ENCODE data around the gene ARHGEF4. TPM values are rescaled to one million over a fixed set of nuclear protein-coding genes. Genes with fewer than 3 reads are reported as not detected.

Gene ARHGEF4
- total RNA-seq, 1 donor from 2014 or later = 9.3 TPM

- Histone ChIP-seq H3K36me3 (ENCODE audit: control insufficient read depth, insufficient read depth, low read length) (no peaks in the 10 kb centered on the region), H3K4me3 (ENCODE audit: low read depth, low read length) (no peak overlapping the region), H3K27me3 (ENCODE audit: control insufficient read depth, insufficient read depth, low read length) (peaks cover 52% of the 10 kb centered on the region)
- no peak for DNase-seq (ENCODE audit: low read depth)
- TF ChIP-seq, protein P1, sequence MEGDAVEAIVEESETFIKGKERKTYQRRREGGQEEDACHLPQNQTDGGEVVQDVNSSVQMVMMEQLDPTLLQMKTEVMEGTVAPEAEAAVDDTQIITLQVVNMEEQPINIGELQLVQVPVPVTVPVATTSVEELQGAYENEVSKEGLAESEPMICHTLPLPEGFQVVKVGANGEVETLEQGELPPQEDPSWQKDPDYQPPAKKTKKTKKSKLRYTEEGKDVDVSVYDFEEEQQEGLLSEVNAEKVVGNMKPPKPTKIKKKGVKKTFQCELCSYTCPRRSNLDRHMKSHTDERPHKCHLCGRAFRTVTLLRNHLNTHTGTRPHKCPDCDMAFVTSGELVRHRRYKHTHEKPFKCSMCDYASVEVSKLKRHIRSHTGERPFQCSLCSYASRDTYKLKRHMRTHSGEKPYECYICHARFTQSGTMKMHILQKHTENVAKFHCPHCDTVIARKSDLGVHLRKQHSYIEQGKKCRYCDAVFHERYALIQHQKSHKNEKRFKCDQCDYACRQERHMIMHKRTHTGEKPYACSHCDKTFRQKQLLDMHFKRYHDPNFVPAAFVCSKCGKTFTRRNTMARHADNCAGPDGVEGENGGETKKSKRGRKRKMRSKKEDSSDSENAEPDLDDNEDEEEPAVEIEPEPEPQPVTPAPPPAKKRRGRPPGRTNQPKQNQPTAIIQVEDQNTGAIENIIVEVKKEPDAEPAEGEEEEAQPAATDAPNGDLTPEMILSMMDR (IDR thresholded peaks at IDR 0.05; ENCODE audit: insufficient read depth, low read length, poor library complexity, severe bottlenecking) = no peak
Measured at GRCh38 chr2:131032393-131032836, 195.7 kb downstream of the ARHGEF4 start.

DNA sequence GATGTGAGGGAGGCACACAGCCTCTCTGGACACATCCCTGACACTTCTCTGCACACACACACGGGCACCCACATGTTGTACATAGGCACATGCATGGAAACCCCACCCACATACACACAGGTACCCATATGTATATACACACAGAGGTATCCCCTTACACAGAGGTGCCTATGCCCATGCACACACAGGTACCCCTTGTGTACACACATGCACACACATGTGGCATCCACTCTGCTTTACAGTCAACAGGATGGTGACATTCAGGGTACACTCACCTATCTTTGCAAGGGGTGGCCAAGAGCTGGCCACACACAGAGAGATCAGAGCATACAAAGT, 197.0 kb downstream of the ARHGEF4 start:
- DNase-seq (ENCODE audit: low read depth) = no peak
- TF ChIP-seq, protein P1 (IDR thresholded peaks at IDR 0.05; ENCODE audit: insufficient read depth, low read length, poor library complexity, severe bottlenecking) = no peak
- Histone ChIP-seq H3K36me3 (ENCODE audit: control insufficient read depth, insufficient read depth, low read length) (no peaks in the 10 kb centered on the region), H3K27me3 (ENCODE audit: control insufficient read depth, insufficient read depth, low read length) (peaks cover 64% of the 10 kb centered on the region), H3K4me3 (ENCODE audit: low read depth, low read length) (no peak overlapping the region)

GRCh38 chr2:131034122-131035051, 197.7 kb downstream of the ARHGEF4 start:
- TF ChIP-seq, protein P1 (IDR thresholded peaks at IDR 0.05; ENCODE audit: insufficient read depth, low read length, poor library complexity, severe bottlenecking) = no peak
- Histone ChIP-seq H3K4me3 (ENCODE audit: low read depth, low read length) (peak overlapping the region; percentile 10), H3K27me3 (ENCODE audit: control insufficient read depth, insufficient read depth, low read length) (peaks cover 70% of the 10 kb centered on the region), H3K36me3 (ENCODE audit: control insufficient read depth, insufficient read depth, low read length) (no peaks in the 10 kb centered on the region)
- DNase-seq (ENCODE audit: low read depth) = no peak

DNA sequence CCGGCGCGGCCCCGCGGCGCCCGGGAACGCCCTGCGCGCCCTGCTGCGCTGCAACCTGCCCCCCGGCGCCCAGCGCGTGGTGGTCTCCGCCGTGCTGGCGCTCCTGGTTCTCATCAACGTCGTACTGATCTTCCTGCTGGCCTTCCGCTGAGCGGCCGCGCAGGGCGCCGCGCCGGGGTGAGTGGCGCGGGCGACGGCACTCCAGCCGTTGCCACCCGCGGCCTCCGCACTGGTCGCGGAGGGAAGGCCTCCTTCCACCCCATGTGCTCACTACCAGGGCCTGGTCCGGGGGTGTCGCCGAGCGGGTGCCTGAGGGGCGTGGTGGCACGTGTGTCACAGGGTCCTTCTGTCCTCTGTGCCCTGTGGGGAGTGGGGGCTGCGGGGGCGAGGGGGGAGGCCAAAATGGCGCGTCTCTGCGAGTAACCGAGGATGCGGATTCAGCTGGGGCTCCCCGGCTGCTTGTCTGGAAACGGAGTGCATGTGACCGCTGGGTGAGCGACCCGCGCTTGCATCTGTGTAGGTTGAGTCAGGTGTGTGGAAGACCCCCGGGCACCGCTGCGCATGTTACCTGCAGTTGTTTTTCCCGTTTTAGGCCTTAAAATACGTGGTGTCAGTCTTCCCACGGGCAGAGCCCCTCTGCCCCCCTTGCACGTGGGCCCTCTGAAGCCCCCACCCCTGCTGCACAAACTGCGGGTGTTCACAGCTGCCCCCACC, 198.6 kb downstream of the ARHGEF4 start:
- H3K4me3 ChIP-seq (ENCODE audit: low read depth, low read length) = peak overlapping the region; percentile 16
- no peak for DNase-seq (ENCODE audit: low read depth)
- H3K27me3 ChIP-seq (ENCODE audit: control insufficient read depth, insufficient read depth, low read length) = peaks cover 78% of the 10 kb centered on the region
- no peaks in the 10 kb centered on the region for H3K36me3 ChIP-seq (ENCODE audit: control insufficient read depth, insufficient read depth, low read length)
- TF ChIP-seq, protein P1 (IDR thresholded peaks at IDR 0.05; ENCODE audit: insufficient read depth, low read length, poor library complexity, severe bottlenecking) = no peak

- no peak for DNase-seq (ENCODE audit: low read depth)
- Histone ChIP-seq H3K27me3 (ENCODE audit: control insufficient read depth, insufficient read depth, low read length) (peaks cover 80% of the 10 kb centered on the region), H3K36me3 (ENCODE audit: control insufficient read depth, insufficient read depth, low read length) (no peaks in the 10 kb centered on the region), H3K4me3 (ENCODE audit: low read depth, low read length) (no peak overlapping the region)
- TF ChIP-seq, protein P1 (IDR thresholded peaks at IDR 0.05; ENCODE audit: insufficient read depth, low read length, poor library complexity, severe bottlenecking) = no peak
Measured at GRCh38 chr2:131035826-131036231, 199.1 kb downstream of the ARHGEF4 start.
